H1 (cell line): Measurements from ENCODE around the gene CNTN5. TPM values are rescaled to one million over a fixed set of nuclear protein-coding genes. Genes with fewer than 3 reads are reported as not detected.

Source experiments
- CTCF ChIA-PET: fragments of 300-600 bp; sonication (Branson Sonifier 250); formaldehyde crosslinking; loops from one replicate; lab custom pipeline; 2021; ENCODE audit not compliant: partially characterized antibody; lab: Charles Lee
- POLR2A ChIA-PET: fragments of 300-600 bp; sonication (Branson Sonifier 250); formaldehyde crosslinking; loops from one replicate; lab custom pipeline; 2021; ENCODE audit warnings: inconsistent platforms; ENCODE audit not compliant: partially characterized antibody; lab: Charles Lee
- DNase-seq, 2 experiments: peaks; one replicate each; pipeline versions ENCODE4 v3.0.0 to v3.0.0-alpha.2; 2010 to 2022; ENCODE audit warnings: low spot score in 2 of 2, low read depth in 1 of 2, mixed read lengths in 1 of 2
- FAIRE-seq: peaks from 2 replicates; lab custom pipeline; 2011; peaks lifted over from hg19 to GRCh38; lab: Jason Lieb, UNC
- H2AFZ ChIP-seq: 2 replicates; pipeline ENCODE4 v1.8.1; 2012; ENCODE audit warnings: low read length, inconsistent platforms
- H2AK5ac ChIP-seq: 2 replicates; pipeline ENCODE4 v1.6.1; 2013; ENCODE audit warnings: low read depth, low read length
- H2BK120ac ChIP-seq: replicated peaks from 2 replicates; pipeline ENCODE3; 2013; ENCODE audit warnings: low read depth, low read length, inconsistent platforms
- H2BK12ac ChIP-seq: 2 replicates; pipeline ENCODE4 v1.6.1; 2013; ENCODE audit warnings: low read depth, low read length
- H2BK15ac ChIP-seq: 2 replicates; pipeline ENCODE4 v1.6.1; 2013; ENCODE audit warnings: low read length
- H2BK20ac ChIP-seq: 2 replicates; pipeline ENCODE4 v1.6.1; 2013; ENCODE audit warnings: low read length
- H2BK5ac ChIP-seq: 2 replicates; pipeline ENCODE4 v1.6.1; 2013; ENCODE audit warnings: low read depth, low read length
- H3K14ac ChIP-seq: 2 replicates; pipeline ENCODE4 v1.6.1; 2013; ENCODE audit warnings: inconsistent platforms; ENCODE audit not compliant: insufficient read length
- H3K18ac ChIP-seq: 2 replicates; pipeline ENCODE4 v1.6.1; 2013; ENCODE audit warnings: low read length; ENCODE audit errors: extremely low read depth
- H3K23ac ChIP-seq: 2 replicates; pipeline ENCODE4 v1.6.1; 2013; ENCODE audit warnings: inconsistent platforms; ENCODE audit not compliant: insufficient read length
- H3K23me2 ChIP-seq: 2 replicates; pipeline ENCODE4 v1.6.1; 2013; ENCODE audit warnings: low read depth, low read length
- H3K27ac ChIP-seq: 2 replicates; pipeline ENCODE4 v1.6.1; 2011; ENCODE audit warnings: low read depth, low read length, inconsistent platforms
- H3K27me3 ChIP-seq, 4 experiments: replicated peaks in 1 of 4; 1 replicate in 1 of 4; 2 replicates in 3 of 4; pipeline versions ENCODE4 v1.6.1 to v1.8.1; 2011 to 2013; ENCODE audit warnings: low read length in 3 of 4, mild to moderate bottlenecking in 3 of 4, inconsistent platforms in 2 of 4, mixed read lengths in 2 of 4, moderate library complexity in 1 of 4; ENCODE audit not compliant: control insufficient read depth in 3 of 4, insufficient read depth in 3 of 4; ENCODE audit errors: extremely low read depth in 1 of 4
- H3K36me3 ChIP-seq, 4 experiments: 2 replicates each; pipeline versions ENCODE4 v1.6.1 to v1.8.1; 2011 to 2013; ENCODE audit warnings: mild to moderate bottlenecking in 4 of 4, low read length in 3 of 4, moderate library complexity in 2 of 4, control low read depth in 1 of 4, inconsistent platforms in 1 of 4; ENCODE audit not compliant: insufficient read depth in 4 of 4, control insufficient read depth in 2 of 4
- H3K4ac ChIP-seq: replicated peaks from 2 replicates; pipeline ENCODE3; 2013; ENCODE audit warnings: low read length, low read depth, mixed read lengths, inconsistent platforms; ENCODE audit not compliant: insufficient read length
- H3K4me1 ChIP-seq, 4 experiments: replicated peaks in 1 of 4; 1 replicate in 1 of 4; 2 replicates in 3 of 4; pipeline versions ENCODE4 v1.6.1 to v1.8.1; 2011 to 2013; ENCODE audit warnings: low read length in 3 of 4, inconsistent platforms in 2 of 4, mixed read lengths in 1 of 4; ENCODE audit not compliant: insufficient read depth in 4 of 4, control insufficient read depth in 3 of 4
- H3K4me2 ChIP-seq, 2 experiments: 2 replicates each; pipeline versions ENCODE4 v1.6.1 to v1.8.1; 2011 to 2013; ENCODE audit warnings: low read depth in 2 of 2, low read length in 2 of 2, control low read depth in 1 of 2, inconsistent platforms in 1 of 2, mild to moderate bottlenecking in 1 of 2; ENCODE audit not compliant: insufficient read depth in 1 of 2
- H3K4me3 ChIP-seq, 4 experiments: fragments of 200-600, 300-600 bp in 1 of 4; sonication (generic), shearing (Covaris generic), sonication (Bioruptor Twin) in 1 of 4; 2 replicates each; pipeline versions ENCODE4 v1.5.1 to v1.8.1; 2011 to 2016; ENCODE audit warnings: low read length in 4 of 4, low read depth in 3 of 4, control low read depth in 2 of 4, inconsistent platforms in 2 of 4, mild to moderate bottlenecking in 2 of 4, mixed read lengths in 1 of 4, moderate library complexity in 1 of 4; ENCODE audit not compliant: insufficient read depth in 2 of 4; ENCODE audit errors: extremely low read depth in 1 of 4
- H3K56ac ChIP-seq: replicated peaks from 2 replicates; pipeline ENCODE3; 2013; ENCODE audit warnings: low read depth, mild to moderate bottlenecking, mixed read lengths, low read length, inconsistent platforms; ENCODE audit not compliant: insufficient read length
- H3K79me1 ChIP-seq: 2 replicates; pipeline ENCODE4 v1.6.1; 2013; ENCODE audit warnings: low read depth, low read length, control low read depth
- H3K79me2 ChIP-seq, 2 experiments: 2 replicates each; pipeline versions ENCODE4 v1.6.1 to v1.8.1; 2012 to 2013; ENCODE audit warnings: low read length in 2 of 2, mild to moderate bottlenecking in 2 of 2, inconsistent platforms in 1 of 2; ENCODE audit not compliant: insufficient read depth in 2 of 2, control insufficient read depth in 1 of 2
- H3K9ac ChIP-seq, 4 experiments: replicated peaks in 1 of 4; 1 replicate in 1 of 4; 2 replicates in 3 of 4; pipeline versions ENCODE4 v1.6.1 to v1.8.1; 2011 to 2013; ENCODE audit warnings: low read depth in 3 of 4, low read length in 3 of 4, control low read depth in 2 of 4, mild to moderate bottlenecking in 2 of 4, moderate library complexity in 2 of 4, inconsistent platforms in 1 of 4; ENCODE audit errors: extremely low read depth in 1 of 4
- H3K9me3 ChIP-seq, 2 experiments: 2 replicates each; pipeline versions ENCODE4 v1.6.1 to v1.8.1; 2012 to 2013; ENCODE audit warnings: mild to moderate bottlenecking in 2 of 2, moderate library complexity in 2 of 2, control low read depth in 1 of 2, inconsistent platforms in 1 of 2, low read depth in 1 of 2, low read length in 1 of 2, mixed read lengths in 1 of 2; ENCODE audit not compliant: insufficient read depth in 2 of 2
- H4K20me1 ChIP-seq, 2 experiments: replicated peaks in 1 of 2; 2 replicates each; pipeline versions ENCODE3 to v1.8.1; 2011 to 2013; ENCODE audit warnings: inconsistent platforms in 2 of 2, low read length in 2 of 2, mild to moderate bottlenecking in 1 of 2; ENCODE audit not compliant: insufficient read depth in 2 of 2, control insufficient read depth in 1 of 2
- H4K5ac ChIP-seq: 2 replicates; pipeline ENCODE4 v1.6.1; 2013; ENCODE audit warnings: low read length, low read depth, mixed read lengths, inconsistent platforms; ENCODE audit not compliant: insufficient read length
- H4K8ac ChIP-seq: 2 replicates; pipeline ENCODE4 v1.8.0; 2013; ENCODE audit warnings: mild to moderate bottlenecking, moderate library complexity, low read length, inconsistent platforms; ENCODE audit not compliant: insufficient read depth; ENCODE audit errors: extremely low read depth
- H4K91ac ChIP-seq: replicated peaks from 2 replicates; pipeline ENCODE3; 2013; ENCODE audit warnings: low read length, mixed read lengths, inconsistent platforms; ENCODE audit not compliant: insufficient read length
- GTF2F1 ChIP-seq: IDR thresholded peaks from 2 replicates; pipeline ENCODE4 v1.6.1; 2012; ENCODE audit warnings: low read depth, low read length, improper control_type of control experiment, borderline replicate concordance
- POLR2A ChIP-seq, 2 experiments: IDR thresholded peaks; 1 replicate in 1 of 2; 2 replicates in 1 of 2; pipeline ENCODE4 v1.6.1; 2011; ENCODE audit warnings: low read depth in 2 of 2, low read length in 2 of 2, mild to moderate bottlenecking in 2 of 2; ENCODE audit errors: control extremely low read depth in 1 of 2
- YY1 ChIP-seq: IDR thresholded peaks from 2 replicates; pipeline ENCODE4 v1.6.1; 2011; ENCODE audit warnings: low read depth, mild to moderate bottlenecking, low read length
- WGBS, 2 experiments: shearing (Covaris generic) in 1 of 2; methylation state at CpG; one replicate each; pipeline versions ENCODE4 v1.1.6 to v1.1.7; 2013 to 2015; ENCODE audit warnings: low lambda C conversion rate in 2 of 2, mixed read lengths in 2 of 2, inconsistent platforms in 1 of 2, low coverage in 1 of 2, missing lambda C conversion rate in 1 of 2; ENCODE audit not compliant: insufficient replicate concordance in 2 of 2, insufficient coverage in 1 of 2, insufficient read length in 1 of 2; ENCODE audit errors: extremely low coverage in 1 of 2, missing lambda C conversion rate in 1 of 2; 5-methylcytosine and 5-hydroxymethylcytosine counted together
- polyA plus RNA-seq, 7 experiments: library from polyadenylated mRNA; depleted of rRNA in 3 of 7; stranded (reverse) in 5 of 7; unstranded in 2 of 7; fragments of >200 nt in 5 of 7; fragments of 200-250 nt in 2 of 7; gene quantifications; 1 replicate in 5 of 7; 2 replicates in 1 of 7; 4 replicates in 1 of 7; pipeline versions ENCODE4 v1.2.1 to v1.2.3, GENCODE V29; 2011 to 2013; ENCODE audit warnings: missing spikeins in 2 of 7, mixed read lengths in 2 of 7
- total RNA-seq: library from RNA; stranded (reverse); fragmentation: NEBNext Ultra II Directional; extraction: Animal tissue kit (Norgen Biotek cat#: 25700); gene quantifications from 2 replicates; pipeline ENCODE4 v1.2.1, GENCODE V29; 2021

Gene CNTN5
- total and polyA plus RNA-seq, 2 of the 8 experiments (the other 6 are each of a cell fraction or from before 2014, with no cell fraction given), result not detected

DNA sequence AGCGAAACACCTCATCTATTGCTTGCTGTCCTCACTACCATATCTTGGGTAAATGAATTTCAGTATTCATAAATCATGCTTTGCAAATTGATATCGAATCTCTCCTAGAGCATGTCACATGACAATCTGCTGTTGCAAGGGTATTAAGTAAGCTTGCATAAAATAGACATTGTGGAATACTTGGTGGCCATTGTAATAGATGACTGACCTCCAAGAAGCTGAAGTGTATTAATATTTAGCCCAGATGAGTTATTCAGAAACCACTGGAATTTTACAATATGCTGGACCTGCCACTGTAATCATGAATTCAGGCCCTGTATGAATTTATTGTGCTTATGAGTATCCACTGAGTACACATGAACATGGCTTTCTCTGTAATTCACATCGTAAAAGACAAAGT is 1376.7 kb downstream of the CNTN5 start:
- no peaks in the 10 kb centered on the region for H3K36me3 ChIP-seq
- no peaks in the 10 kb centered on the region for H3K79me1 ChIP-seq
- H3K27me3 ChIP-seq, result peaks cover 0 to 2% (median under 1%) of the 10 kb centered on the region in 4 experiments; a peak in 1 of 7 replicates
- H3K9ac ChIP-seq, result no peak overlapping the region
- no peak overlapping the region for H3K23ac ChIP-seq
- no peak overlapping the region for H4K8ac ChIP-seq
- no peak overlapping the region for H2BK5ac ChIP-seq
- no peak overlapping the region for H3K4me3 ChIP-seq
- H3K14ac ChIP-seq, result no peak overlapping the region
- no peak for FAIRE-seq
- H2BK15ac ChIP-seq, result no peak overlapping the region
- ChIA-PET POLR2A (no interaction called here), CTCF (interaction anchor here (1.5 kb wide), 1 partner anchor 9 kb away, joined by 3 read pairs; no protein-coding TSS in a partner anchor)
- H4K91ac ChIP-seq, result no peak overlapping the region
- no peak overlapping the region for H3K4me2 ChIP-seq
- no peak overlapping the region for H3K18ac ChIP-seq
- H3K79me2 ChIP-seq, result no peaks in the 10 kb centered on the region
- H3K27ac ChIP-seq, result no peak overlapping the region
- no peak overlapping the region for H4K5ac ChIP-seq
- no peak overlapping the region for H2AK5ac ChIP-seq
- no peaks in the 10 kb centered on the region for H3K9me3 ChIP-seq
- H3K23me2 ChIP-seq, result no peaks in the 10 kb centered on the region
- no peak overlapping the region for H2BK20ac ChIP-seq
- H2BK12ac ChIP-seq, result no peak overlapping the region
- DNase-seq, result no peak
- no peak for TF ChIP-seq YY1
- TF ChIP-seq POLR2A (IDR thresholded peaks at IDR 0.05; ENCODE audit: control extremely low read depth in 1 of 2, low read depth in 2 of 2, low read length in 2 of 2), result no peak
- TF ChIP-seq GTF2F1, result no peak
- no peak overlapping the region for H2AFZ ChIP-seq
- no peak overlapping the region for H3K4ac ChIP-seq
- no peak overlapping the region for H3K56ac ChIP-seq
- no peak overlapping the region for H2BK120ac ChIP-seq
- H3K4me1 ChIP-seq, result no peaks in the 10 kb centered on the region
- H4K20me1 ChIP-seq, result no peaks in the 10 kb centered on the region
- 87% methylated on average over 3 of the region's 3 CpGs; no CpG with 5 or more reads in 1 of the 2 experiments for WGBS, 2 experiments
